HG02623 (cell line): ENCODE measurements around the gene TMEM242.

Experiments used
- ATAC-seq: cut with Tn5 transposase; IDR thresholded peaks from one replicate; pipeline ENCODE4 v1.9.1; 2021; ENCODE audit warnings: moderate library complexity; ENCODE audit not compliant: unreplicated experiment

TMEM242 gene

GRCh38 chr6:157291356-157291755, 32.0 kb downstream of the TMEM242 start:
- ATAC-seq, result no peak

GRCh38 chr6:157290797-157291196, 32.5 kb downstream of the TMEM242 start:
- ATAC-seq, result no peak

GRCh38 chr6:157289764-157290163, 33.6 kb downstream of the TMEM242 start:
- ATAC-seq, result no peak

GRCh38 chr6:157288575-157288974, 34.7 kb downstream of the TMEM242 start:
- ATAC-seq, result no peak

GRCh38 chr6:157287923-157288322, 35.4 kb downstream of the TMEM242 start:
- ATAC-seq, result no peak

GRCh38 chr6:157287247-157287850, 36.0 kb downstream of the TMEM242 start:
- no peak for ATAC-seq

- ATAC-seq, result no peak
Observed at GRCh38 chr6:157285422-157285779, 37.9 kb downstream of the TMEM242 start.

GRCh38 chr6:157284738-157285421, 38.4 kb downstream of the TMEM242 start:
- ATAC-seq, result no peak

GRCh38 chr6:157283900-157284737, 39.2 kb downstream of the TMEM242 start:
- no peak for ATAC-seq

- ATAC-seq, result no peak
Observed at GRCh38 chr6:157283330-157283898, 39.9 kb downstream of the TMEM242 start.

GRCh38 chr6:157282284-157282683, 41.0 kb downstream of the TMEM242 start:
- no peak for ATAC-seq

- ATAC-seq, result no peak
Observed at GRCh38 chr6:157281570-157281969, 41.7 kb downstream of the TMEM242 start.

- ATAC-seq, result no peak
Observed at GRCh38 chr6:157280947-157281346, 42.4 kb downstream of the TMEM242 start.

- ATAC-seq, result no peak
Observed at GRCh38 chr6:157280157-157280556, 43.2 kb downstream of the TMEM242 start.

- no peak for ATAC-seq
Observed at GRCh38 chr6:157278171-157278570, 45.1 kb downstream of the TMEM242 start.

- no peak for ATAC-seq
Observed at GRCh38 chr6:157276731-157277130, 46.6 kb downstream of the TMEM242 start.

GRCh38 chr6:157276134-157276532, 47.2 kb downstream of the TMEM242 start:
- ATAC-seq, result no peak

- peak; percentile 91 for ATAC-seq
Observed at GRCh38 chr6:157274471-157275226, 48.7 kb downstream of the TMEM242 start.

GRCh38 chr6:157273756-157274470, 49.4 kb downstream of the TMEM242 start:
- no peak for ATAC-seq
